Gastrocnemius medialis (tissue), 4 donors: ENCODE data around the gene NUSAP1. TPM values are rescaled to one million over a fixed set of nuclear protein-coding genes. Genes with fewer than 3 reads are reported as not detected.

ENCODE experiments used
- ATAC-seq, 2 donors: fragments of 150-250 bp; one replicate each; pipeline ENCODE4 v1.9.1; 2016
- DNase-seq, 2 donors: peaks; one replicate each; pipeline ENCODE4 v3.0.0-alpha.2; 2019
- H3K27ac ChIP-seq, 4 donors: fragments of 200-600 bp; sonication (generic); 1 replicate in 1 of 4; 2 replicates in 3 of 4; pipeline ENCODE4 v1.5.1; 2016 to 2018; ENCODE audit warnings: mild to moderate bottlenecking in 2 of 4, moderate library complexity in 1 of 4
- H3K27me3 ChIP-seq, 3 donors: fragments of 200-600 bp; sonication (generic) in 2 of 3; 1 replicate in 1 of 3; 2 replicates in 2 of 3; pipeline versions ENCODE4 v1.5.1 to v1.6.0; 2016 to 2019; ENCODE audit warnings: mild to moderate bottlenecking in 1 of 3, moderate library complexity in 1 of 3
- H3K36me3 ChIP-seq, 2 donors: fragments of 200-600 bp; sonication (generic) in 1 of 2; one replicate each; pipeline ENCODE4 v1.5.1; 2017 to 2018
- H3K4me1 ChIP-seq, 2 donors: fragments of 200-600 bp; sonication (generic) in 1 of 2; one replicate each; pipeline ENCODE4 v1.5.1; 2016 to 2017; ENCODE audit warnings: mild to moderate bottlenecking in 2 of 2
- H3K4me3 ChIP-seq, 4 donors: fragments of 200-600 bp; sonication (generic) in 3 of 4; 1 replicate in 1 of 4; 2 replicates in 3 of 4; pipeline ENCODE4 v1.5.1; 2016 to 2019; ENCODE audit warnings: mild to moderate bottlenecking in 2 of 4
- H3K9me3 ChIP-seq, 3 donors: fragments of 200-600 bp; sonication (generic) in 2 of 3; 1 replicate in 1 of 3; 2 replicates in 2 of 3; pipeline ENCODE4 v1.5.1; 2016 to 2019
- POLR2A ChIP-seq, 2 donors: fragments of 450-650 bp; IDR thresholded peaks; one replicate each; pipeline ENCODE4 v1.6.1; 2017; ENCODE audit warnings: antibody characterized with exemption in 2 of 2, mild to moderate bottlenecking in 2 of 2, moderate library complexity in 2 of 2
- in situ Hi-C, 4 donors: fragments of 200-750 bp; cut with MboI; loops; one replicate each; pipeline versions ENCODE4 v1.15.0 to v1.8.0; 2017; ENCODE audit warnings: low sequenced_read_pairs in 4 of 4
- intact Hi-C: fragments of 100-400 bp; cut with DNase I; formaldehyde crosslinking; loops from one replicate; pipeline ENCODE4 v1.15.1; 2023; ENCODE audit warnings: low total_unique reads
- total RNA-seq, 4 donors: library from RNA; depleted of rRNA; stranded (reverse); fragments of >200 nt; gene quantifications; one replicate each; pipeline versions ENCODE4 v1.1.0 to v1.2.3, GENCODE V29; 2016
- TF ChIP-seq, protein P1 (sequence below), 5 experiments: fragments of 450-650 bp in 3 of 5; fragments of 200-600 bp in 2 of 5; sonication (generic) in 2 of 5; IDR thresholded peaks in 4 of 5; conservative IDR thresholded peaks in 1 of 5; 1 replicate in 4 of 5; 2 replicates in 1 of 5; pipeline ENCODE4 v1.5.1; 2016 to 2019; ENCODE audit warnings: antibody characterized with exemption in 5 of 5, mild to moderate bottlenecking in 3 of 5, moderate library complexity in 3 of 5

NUSAP1 gene
- total RNA-seq, 4 donors from 2014 or later = 1.8 to 4.1 (median 2.5) TPM

DNA sequence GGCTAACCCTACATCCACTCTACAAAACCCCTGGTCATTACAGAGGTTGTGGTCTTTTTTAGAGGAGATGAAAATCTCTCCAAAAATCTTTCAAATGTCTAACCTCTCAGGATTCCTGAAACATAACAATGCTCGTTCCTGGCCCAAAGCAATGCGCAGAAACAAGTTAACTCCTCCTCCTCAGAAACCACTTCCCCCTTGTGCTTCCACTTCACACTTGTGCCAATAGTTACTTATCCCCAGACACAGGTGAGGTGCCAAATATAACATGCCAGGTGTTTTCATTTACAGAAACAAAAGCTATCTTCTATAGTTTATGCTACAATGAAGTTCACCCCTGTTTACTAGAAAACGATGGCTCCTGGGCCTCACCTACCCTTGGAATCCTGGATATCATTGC lies 63.4 kb downstream of the NUSAP1 start:
- H3K27me3 ChIP-seq = no peaks in the 10 kb centered on the region
- H3K4me1 ChIP-seq = no peaks in the 10 kb centered on the region
- no peak overlapping the region for H3K4me3 ChIP-seq
- H3K9me3 ChIP-seq = no peaks in the 10 kb centered on the region
- TF ChIP-seq, protein P1, sequence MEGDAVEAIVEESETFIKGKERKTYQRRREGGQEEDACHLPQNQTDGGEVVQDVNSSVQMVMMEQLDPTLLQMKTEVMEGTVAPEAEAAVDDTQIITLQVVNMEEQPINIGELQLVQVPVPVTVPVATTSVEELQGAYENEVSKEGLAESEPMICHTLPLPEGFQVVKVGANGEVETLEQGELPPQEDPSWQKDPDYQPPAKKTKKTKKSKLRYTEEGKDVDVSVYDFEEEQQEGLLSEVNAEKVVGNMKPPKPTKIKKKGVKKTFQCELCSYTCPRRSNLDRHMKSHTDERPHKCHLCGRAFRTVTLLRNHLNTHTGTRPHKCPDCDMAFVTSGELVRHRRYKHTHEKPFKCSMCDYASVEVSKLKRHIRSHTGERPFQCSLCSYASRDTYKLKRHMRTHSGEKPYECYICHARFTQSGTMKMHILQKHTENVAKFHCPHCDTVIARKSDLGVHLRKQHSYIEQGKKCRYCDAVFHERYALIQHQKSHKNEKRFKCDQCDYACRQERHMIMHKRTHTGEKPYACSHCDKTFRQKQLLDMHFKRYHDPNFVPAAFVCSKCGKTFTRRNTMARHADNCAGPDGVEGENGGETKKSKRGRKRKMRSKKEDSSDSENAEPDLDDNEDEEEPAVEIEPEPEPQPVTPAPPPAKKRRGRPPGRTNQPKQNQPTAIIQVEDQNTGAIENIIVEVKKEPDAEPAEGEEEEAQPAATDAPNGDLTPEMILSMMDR (IDR thresholded peaks at IDR 0.05 in 4 of 5, conservative IDR thresholded peaks at IDR 0.05 in 1 of 5) = no peak
- no peak for TF ChIP-seq POLR2A (IDR thresholded peaks at IDR 0.05)
- intact Hi-C loops (no loop called here), in situ Hi-C loops (no loop called here)
- H3K27ac ChIP-seq = no peak overlapping the region
- H3K36me3 ChIP-seq = peaks cover 0 to 39% of the 10 kb centered on the region in 2 donors
- DNase-seq = no peak
- ATAC-seq = no peak

DNA sequence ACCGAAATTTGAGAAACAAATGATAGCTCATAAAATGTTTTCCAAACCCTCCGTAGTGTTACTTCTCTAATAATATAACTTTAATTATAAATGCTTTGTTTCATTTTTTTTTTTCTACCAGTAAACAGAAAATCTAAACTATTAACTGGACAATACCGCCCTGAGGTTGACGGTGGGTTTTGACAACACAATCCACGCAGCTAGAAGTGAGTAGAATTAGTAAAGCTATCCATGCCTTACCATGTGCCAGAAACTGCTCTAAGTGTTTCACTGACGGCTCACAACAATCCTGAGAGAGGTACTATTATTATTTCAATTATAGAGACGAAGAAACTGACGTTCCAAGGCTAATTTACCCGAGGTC lies 69.2 kb downstream of the NUSAP1 start:
- TF ChIP-seq, protein P1 (IDR thresholded peaks at IDR 0.05 in 4 of 5, conservative IDR thresholded peaks at IDR 0.05 in 1 of 5) = no peak
- TF ChIP-seq POLR2A (IDR thresholded peaks at IDR 0.05) = no peak
- ATAC-seq = peak; percentile 28 to 32
- H3K36me3 ChIP-seq = peaks cover 0 to under 1% of the 10 kb centered on the region in 2 donors
- H3K27me3 ChIP-seq = no peaks in the 10 kb centered on the region
- no peak for DNase-seq
- no peaks in the 10 kb centered on the region for H3K9me3 ChIP-seq
- peaks cover 9 to 20% of the 10 kb centered on the region in 2 donors for H3K4me1 ChIP-seq
- peak overlapping the region; percentile 81 to 98 (median 89) for H3K4me3 ChIP-seq
- peak overlapping the region; percentile 83 to 95 (median 92) for H3K27ac ChIP-seq
- in situ Hi-C loops (no loop called here), intact Hi-C loops (loop anchor here (1.0 to 5.0 kb wide), 3 partner anchors 14 to 495 kb away; partner anchors contain the start of genes NUSAP1 and OIP5)

DNA sequence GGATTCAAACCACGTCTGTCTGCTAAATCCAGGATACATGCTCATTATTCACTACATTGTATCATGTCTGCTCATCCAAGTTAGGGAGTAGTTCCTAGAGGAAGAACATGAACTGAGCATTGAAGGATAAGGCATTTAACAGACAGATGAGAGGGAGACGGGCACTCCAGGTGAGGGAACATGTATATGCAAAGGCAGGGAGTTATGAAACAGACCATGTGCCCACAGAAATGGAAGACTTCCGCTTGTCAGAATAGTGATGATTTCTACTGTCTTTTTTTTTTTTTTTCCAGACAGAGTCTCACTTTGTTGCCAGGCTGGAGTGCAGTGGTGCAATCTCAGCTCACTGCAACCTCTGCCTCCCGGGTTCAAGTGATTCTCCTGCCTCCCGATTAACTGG lies 74.7 kb downstream of the NUSAP1 start:
- TF ChIP-seq, protein P1 (IDR thresholded peaks at IDR 0.05 in 4 of 5, conservative IDR thresholded peaks at IDR 0.05 in 1 of 5) = no peak
- no peak for TF ChIP-seq POLR2A (IDR thresholded peaks at IDR 0.05)
- Histone ChIP-seq H3K4me1 (peaks cover 9 to 15% of the 10 kb centered on the region in 2 donors), H3K4me3 (no peak overlapping the region), H3K27ac (no peak overlapping the region), H3K27me3 (no peaks in the 10 kb centered on the region), H3K9me3 (no peaks in the 10 kb centered on the region), H3K36me3 (no peaks in the 10 kb centered on the region)
- ATAC-seq (no peak), DNase-seq (no peak)
- intact Hi-C loops = no loop called here
- in situ Hi-C loops = no loop called here

DNA sequence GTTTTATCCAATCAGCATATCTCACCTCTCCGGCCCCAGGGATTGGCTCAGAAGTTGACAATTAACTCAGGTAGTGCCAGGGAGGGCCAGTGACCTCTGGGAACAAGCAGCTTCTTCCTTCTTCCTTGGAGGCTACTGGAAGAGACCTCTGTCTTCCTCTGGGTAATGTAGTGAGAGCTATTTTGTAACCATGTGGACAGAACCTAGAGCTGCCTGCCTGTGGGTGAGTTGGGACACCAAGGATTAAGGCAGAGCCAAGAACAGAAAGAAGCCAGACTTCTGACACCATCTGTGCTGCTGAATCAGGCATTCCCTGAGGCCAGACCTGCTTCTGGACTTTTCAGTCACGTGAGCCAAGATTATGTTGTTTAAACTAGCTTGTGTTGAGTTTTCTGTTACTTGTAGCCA lies 75.6 kb downstream of the NUSAP1 start:
- DNase-seq (peak; percentile 7 to 30), ATAC-seq (peak; percentile 81 to 82)
- Histone ChIP-seq H3K4me1 (peaks cover under 1 to 11% of the 10 kb centered on the region in 2 donors), H3K4me3 (no peak overlapping the region), H3K27me3 (no peaks in the 10 kb centered on the region), H3K36me3 (no peaks in the 10 kb centered on the region), H3K9me3 (no peaks in the 10 kb centered on the region), H3K27ac (peak overlapping the region in 1 of 4 donors; percentile 46)
- in situ Hi-C loops = no loop called here
- TF ChIP-seq, protein P1 (IDR thresholded peaks at IDR 0.05 in 4 of 5, conservative IDR thresholded peaks at IDR 0.05 in 1 of 5) = no peak
- no peak for TF ChIP-seq POLR2A (IDR thresholded peaks at IDR 0.05)
- intact Hi-C loops = no loop called here

DNA sequence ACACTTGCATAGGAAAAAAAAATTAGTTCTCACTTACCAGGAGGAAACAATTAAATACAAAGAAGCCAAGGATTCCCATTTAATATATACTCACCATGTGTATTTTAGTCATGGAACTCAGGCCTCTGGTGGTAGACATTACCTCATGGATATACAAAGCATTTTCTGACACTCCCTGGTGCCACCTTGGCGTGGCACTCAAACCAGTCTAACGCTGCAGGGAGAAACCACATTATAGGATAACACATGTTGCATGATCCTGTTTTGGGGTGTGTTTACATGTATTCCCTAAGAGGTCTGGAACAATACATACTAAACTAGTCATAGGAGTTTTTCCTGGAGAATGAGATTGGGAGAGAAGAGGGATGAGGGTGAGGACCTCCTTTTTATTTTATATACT lies 78.3 kb downstream of the NUSAP1 start:
- in situ Hi-C loops (no loop called here), intact Hi-C loops (no loop called here)
- ATAC-seq (no peak), DNase-seq (no peak)
- no peaks in the 10 kb centered on the region for H3K9me3 ChIP-seq
- H3K36me3 ChIP-seq = no peaks in the 10 kb centered on the region
- H3K4me1 ChIP-seq = peaks cover 0 to 5% of the 10 kb centered on the region in 2 donors
- no peak overlapping the region for H3K27ac ChIP-seq
- no peak overlapping the region for H3K4me3 ChIP-seq
- H3K27me3 ChIP-seq = no peaks in the 10 kb centered on the region
- TF ChIP-seq, protein P1 (IDR thresholded peaks at IDR 0.05 in 4 of 5, conservative IDR thresholded peaks at IDR 0.05 in 1 of 5) = no peak
- TF ChIP-seq POLR2A (IDR thresholded peaks at IDR 0.05) = no peak
